ENCODE measurements around the gene KPNA3. TPM values are rescaled to one million over a fixed set of nuclear protein-coding genes. Genes with fewer than 3 reads are reported as not detected.

The KPNA3 gene
- total and polyA plus RNA-seq, 4 donors: 10.9 to 22.0 (median 16.6) TPM

DNA sequence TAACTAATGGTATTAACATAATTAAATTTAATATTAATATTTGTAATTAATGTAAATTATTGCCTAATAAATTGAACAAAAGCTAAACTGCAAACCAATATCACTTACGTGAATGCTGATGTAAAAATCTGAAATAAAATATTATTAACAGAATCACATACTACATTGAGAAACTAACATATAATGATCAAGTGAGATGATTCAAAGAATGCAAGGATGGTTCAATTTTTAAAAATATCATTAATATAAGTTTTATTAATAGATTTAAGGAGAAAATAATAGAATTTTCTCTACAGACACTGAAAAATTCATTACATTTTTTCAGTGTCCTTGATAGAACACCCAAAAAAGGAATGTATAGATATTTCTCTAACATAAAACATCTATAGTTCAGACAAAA, 77.7 kb downstream of the KPNA3 start:
- Histone ChIP-seq H3K27me3 (ENCODE audit: control insufficient read depth in 4 of 4, insufficient read depth in 4 of 4, low read length in 3 of 4) (no peaks in the 10 kb centered on the region), H3K9me3 (ENCODE audit: control insufficient read depth in 4 of 4, low read length in 3 of 4) (peaks cover 0 to 5% (median 0%) of the 10 kb centered on the region in 4 donors), H3K4me1 (ENCODE audit: control insufficient read depth in 4 of 4, insufficient read depth in 4 of 4, low read length in 3 of 4) (peaks cover 0 to 5% (median 0%) of the 10 kb centered on the region in 4 donors), H3K36me3 (ENCODE audit: control insufficient read depth in 4 of 4, insufficient read depth in 3 of 4, low read depth in 1 of 4, low read length in 3 of 4) (peaks cover 1 to 24% (median 16%) of the 10 kb centered on the region in 4 donors), H3K4me3 (ENCODE audit: low read depth in 1 of 3, low read length in 3 of 3) (no peak overlapping the region), H3K9ac (ENCODE audit: low read depth in 1 of 2, low read length in 2 of 2) (no peak overlapping the region), H3K27ac (ENCODE audit: low read depth in 1 of 2, low read length in 2 of 2) (no peak overlapping the region)
- 97% methylated on average over 1 of the region's 1 CpG for WGBS
- DNase-seq (ENCODE audit: low spot score): no peak
- TF ChIP-seq FOXA1 (IDR thresholded peaks at IDR 0.05) (no peak), JUND (IDR thresholded peaks at IDR 0.05) (no peak), YY1 (IDR thresholded peaks at IDR 0.05) (no peak), GABPA (IDR thresholded peaks at IDR 0.05 in 1 of 2, conservative IDR thresholded peaks at IDR 0.05 in 1 of 2) (no peak), FOXA2 (IDR thresholded peaks at IDR 0.05) (no peak), SP1 (IDR thresholded peaks at IDR 0.05) (no peak), ZBTB33 (IDR thresholded peaks at IDR 0.05) (no peak), RXRA (IDR thresholded peaks at IDR 0.05) (no peak), MAX (IDR thresholded peaks at IDR 0.05) (no peak), RAD21 (IDR thresholded peaks at IDR 0.05) (no peak), HNF4A (conservative IDR thresholded peaks at IDR 0.05) (no peak), NR2F2 (IDR thresholded peaks at IDR 0.05) (no peak), HNF4G (IDR thresholded peaks at IDR 0.05) (no peak), EGR1 (IDR thresholded peaks at IDR 0.05; ENCODE audit: low read depth in 2 of 2) (no peak)
- TF ChIP-seq, protein P1, sequence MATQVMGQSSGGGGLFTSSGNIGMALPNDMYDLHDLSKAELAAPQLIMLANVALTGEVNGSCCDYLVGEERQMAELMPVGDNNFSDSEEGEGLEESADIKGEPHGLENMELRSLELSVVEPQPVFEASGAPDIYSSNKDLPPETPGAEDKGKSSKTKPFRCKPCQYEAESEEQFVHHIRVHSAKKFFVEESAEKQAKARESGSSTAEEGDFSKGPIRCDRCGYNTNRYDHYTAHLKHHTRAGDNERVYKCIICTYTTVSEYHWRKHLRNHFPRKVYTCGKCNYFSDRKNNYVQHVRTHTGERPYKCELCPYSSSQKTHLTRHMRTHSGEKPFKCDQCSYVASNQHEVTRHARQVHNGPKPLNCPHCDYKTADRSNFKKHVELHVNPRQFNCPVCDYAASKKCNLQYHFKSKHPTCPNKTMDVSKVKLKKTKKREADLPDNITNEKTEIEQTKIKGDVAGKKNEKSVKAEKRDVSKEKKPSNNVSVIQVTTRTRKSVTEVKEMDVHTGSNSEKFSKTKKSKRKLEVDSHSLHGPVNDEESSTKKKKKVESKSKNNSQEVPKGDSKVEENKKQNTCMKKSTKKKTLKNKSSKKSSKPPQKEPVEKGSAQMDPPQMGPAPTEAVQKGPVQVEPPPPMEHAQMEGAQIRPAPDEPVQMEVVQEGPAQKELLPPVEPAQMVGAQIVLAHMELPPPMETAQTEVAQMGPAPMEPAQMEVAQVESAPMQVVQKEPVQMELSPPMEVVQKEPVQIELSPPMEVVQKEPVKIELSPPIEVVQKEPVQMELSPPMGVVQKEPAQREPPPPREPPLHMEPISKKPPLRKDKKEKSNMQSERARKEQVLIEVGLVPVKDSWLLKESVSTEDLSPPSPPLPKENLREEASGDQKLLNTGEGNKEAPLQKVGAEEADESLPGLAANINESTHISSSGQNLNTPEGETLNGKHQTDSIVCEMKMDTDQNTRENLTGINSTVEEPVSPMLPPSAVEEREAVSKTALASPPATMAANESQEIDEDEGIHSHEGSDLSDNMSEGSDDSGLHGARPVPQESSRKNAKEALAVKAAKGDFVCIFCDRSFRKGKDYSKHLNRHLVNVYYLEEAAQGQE (IDR thresholded peaks at IDR 0.05): no peak
- TF ChIP-seq, protein P2, sequence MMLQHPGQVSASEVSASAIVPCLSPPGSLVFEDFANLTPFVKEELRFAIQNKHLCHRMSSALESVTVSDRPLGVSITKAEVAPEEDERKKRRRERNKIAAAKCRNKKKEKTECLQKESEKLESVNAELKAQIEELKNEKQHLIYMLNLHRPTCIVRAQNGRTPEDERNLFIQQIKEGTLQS (IDR thresholded peaks at IDR 0.05): no peak
- TF ChIP-seq, protein P3, sequence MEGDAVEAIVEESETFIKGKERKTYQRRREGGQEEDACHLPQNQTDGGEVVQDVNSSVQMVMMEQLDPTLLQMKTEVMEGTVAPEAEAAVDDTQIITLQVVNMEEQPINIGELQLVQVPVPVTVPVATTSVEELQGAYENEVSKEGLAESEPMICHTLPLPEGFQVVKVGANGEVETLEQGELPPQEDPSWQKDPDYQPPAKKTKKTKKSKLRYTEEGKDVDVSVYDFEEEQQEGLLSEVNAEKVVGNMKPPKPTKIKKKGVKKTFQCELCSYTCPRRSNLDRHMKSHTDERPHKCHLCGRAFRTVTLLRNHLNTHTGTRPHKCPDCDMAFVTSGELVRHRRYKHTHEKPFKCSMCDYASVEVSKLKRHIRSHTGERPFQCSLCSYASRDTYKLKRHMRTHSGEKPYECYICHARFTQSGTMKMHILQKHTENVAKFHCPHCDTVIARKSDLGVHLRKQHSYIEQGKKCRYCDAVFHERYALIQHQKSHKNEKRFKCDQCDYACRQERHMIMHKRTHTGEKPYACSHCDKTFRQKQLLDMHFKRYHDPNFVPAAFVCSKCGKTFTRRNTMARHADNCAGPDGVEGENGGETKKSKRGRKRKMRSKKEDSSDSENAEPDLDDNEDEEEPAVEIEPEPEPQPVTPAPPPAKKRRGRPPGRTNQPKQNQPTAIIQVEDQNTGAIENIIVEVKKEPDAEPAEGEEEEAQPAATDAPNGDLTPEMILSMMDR (IDR thresholded peaks at IDR 0.05; ENCODE audit: low read depth, low read length, missing input control): no peak

Data from liver (tissue), 9 donors.